CD14-positive monocyte (primary cell): Measurements from ENCODE around the gene FBRS. TPM values are rescaled to one million over a fixed set of nuclear protein-coding genes. Genes with fewer than 3 reads are reported as not detected.

ENCODE experiments used
- DNase-seq, 3 donors: peaks; one replicate each; pipeline ENCODE4 v3.0.0-alpha.2; 2011 to 2022
- H2AFZ ChIP-seq: 2 replicates; pipeline ENCODE4 v1.6.0; 2012; ENCODE audit warnings: mild to moderate bottlenecking, low read depth, low read length, inconsistent platforms; ENCODE audit not compliant: insufficient read depth, poor library complexity, severe bottlenecking
- H3K27ac ChIP-seq, 2 donors: 1 replicate in 1 of 2; 2 replicates in 1 of 2; pipeline ENCODE4 v1.5.1; 2012 to 2013; ENCODE audit warnings: low read length in 2 of 2, control low read depth in 1 of 2, inconsistent platforms in 1 of 2, low read depth in 1 of 2, mild to moderate bottlenecking in 1 of 2
- H3K27me3 ChIP-seq, 2 donors: one replicate each; pipeline versions ENCODE4 v1.6.0 to v1.6.1; 2011 to 2013; ENCODE audit warnings: low read length in 2 of 2; ENCODE audit not compliant: control insufficient read depth in 2 of 2, insufficient read depth in 2 of 2
- H3K36me3 ChIP-seq, 2 donors: replicated peaks in 1 of 2; 1 replicate in 1 of 2; 2 replicates in 1 of 2; pipeline versions ENCODE4 v1.5.1 to v1.6.1; 2012 to 2013; ENCODE audit warnings: low read length in 2 of 2, control low read depth in 1 of 2, inconsistent platforms in 1 of 2, mild to moderate bottlenecking in 1 of 2; ENCODE audit not compliant: insufficient read depth in 2 of 2, control insufficient read depth in 1 of 2
- H3K4me1 ChIP-seq, 2 donors: 1 replicate in 1 of 2; 2 replicates in 1 of 2; pipeline versions ENCODE4 v1.5.1 to v1.6.1; 2012 to 2013; ENCODE audit warnings: low read length in 2 of 2, control low read depth in 1 of 2, inconsistent platforms in 1 of 2, mild to moderate bottlenecking in 1 of 2, moderate library complexity in 1 of 2; ENCODE audit not compliant: insufficient read depth in 2 of 2, control insufficient read depth in 1 of 2
- H3K4me2 ChIP-seq: replicated peaks from 2 replicates; pipeline ENCODE3; 2012; ENCODE audit warnings: low read length, moderate library complexity, mild to moderate bottlenecking; ENCODE audit not compliant: poor library complexity, severe bottlenecking; ENCODE audit errors: extremely low read depth
- H3K4me3 ChIP-seq, 3 experiments: fragments of 200-600 bp in 1 of 3; sonication (generic) in 1 of 3; replicated peaks in 1 of 3; 1 replicate in 2 of 3; 2 replicates in 1 of 3; pipeline ENCODE4 v1.5.1; 2011 to 2013; ENCODE audit warnings: low read length in 3 of 3, mild to moderate bottlenecking in 3 of 3, control low read depth in 2 of 3, low read depth in 2 of 3, inconsistent platforms in 1 of 3, moderate library complexity in 1 of 3
- H3K79me2 ChIP-seq: 2 replicates; pipeline ENCODE4 v1.6.0; 2012; ENCODE audit warnings: mild to moderate bottlenecking, control low read depth, inconsistent platforms, low read length, moderate library complexity; ENCODE audit not compliant: insufficient read depth
- H3K9ac ChIP-seq: 2 replicates; pipeline ENCODE4 v1.6.0; 2017; ENCODE audit warnings: low read length, mild to moderate bottlenecking; ENCODE audit not compliant: insufficient read depth, poor library complexity, severe bottlenecking
- H3K9me3 ChIP-seq, 2 donors: replicated peaks in 1 of 2; 1 replicate in 1 of 2; 2 replicates in 1 of 2; pipeline versions ENCODE4 v1.5.1 to v1.6.1; 2012 to 2013; ENCODE audit warnings: low read length in 2 of 2, control low read depth in 1 of 2; ENCODE audit not compliant: control insufficient read depth in 1 of 2, insufficient read depth in 1 of 2
- H4K20me1 ChIP-seq: 2 replicates; pipeline ENCODE4 v1.6.0; 2012; ENCODE audit warnings: mild to moderate bottlenecking, low read length, control low read depth, moderate library complexity; ENCODE audit not compliant: insufficient read depth
- H3K27ac Mint-ChIP-seq, 7 donors: one replicate each; pipeline ENCODE4 v1.8.0; 2020; ENCODE audit warnings: mild to moderate bottlenecking in 7 of 7, mixed read lengths in 7 of 7, moderate library complexity in 6 of 7, inconsistent platforms in 2 of 7
- H3K27me3 Mint-ChIP-seq, 3 donors: one replicate each; pipeline ENCODE4 v1.8.0; 2021 to 2022; ENCODE audit warnings: low read depth in 3 of 3, mild to moderate bottlenecking in 3 of 3, mixed read lengths in 3 of 3, moderate library complexity in 3 of 3, inconsistent platforms in 1 of 3
- H3K36me3 Mint-ChIP-seq, 2 donors: one replicate each; pipeline ENCODE4 v1.8.0; 2020; ENCODE audit warnings: mixed read lengths in 2 of 2, inconsistent platforms in 1 of 2, mild to moderate bottlenecking in 1 of 2
- H3K4me1 Mint-ChIP-seq: one replicate; pipeline ENCODE4 v1.8.0; 2020; ENCODE audit warnings: mild to moderate bottlenecking, mixed read lengths
- H3K4me3 Mint-ChIP-seq, 2 donors: one replicate each; pipeline ENCODE4 v1.8.0; 2020; ENCODE audit warnings: mild to moderate bottlenecking in 2 of 2, mixed read lengths in 2 of 2, moderate library complexity in 1 of 2
- H3K9me3 Mint-ChIP-seq, 7 donors: one replicate each; pipeline ENCODE4 v1.8.0; 2020 to 2022; ENCODE audit warnings: mixed read lengths in 7 of 7, mild to moderate bottlenecking in 6 of 7, moderate library complexity in 6 of 7, inconsistent platforms in 2 of 7
- CTCF ChIP-seq: fragments of 200-600 bp; IDR thresholded peaks from one replicate; pipeline ENCODE4 v1.8.0; 2022; ENCODE audit warnings: antibody characterized with exemption, mild to moderate bottlenecking
- WGBS: methylation state at CpG from one replicate; pipeline ENCODE4 v1.1.5; 2013; ENCODE audit warnings: missing lambda C conversion rate; ENCODE audit not compliant: insufficient coverage; 5-methylcytosine and 5-hydroxymethylcytosine counted together
- intact Hi-C, 2 donors: fragments of 100-400 bp; cut with micrococcal nuclease; formaldehyde crosslinking; loops; one replicate each; pipeline versions ENCODE4 v1.15.0 to v1.15.1; 2023
- polyA plus RNA-seq, 3 donors: library from polyadenylated mRNA; depleted of rRNA in 1 of 3; unstranded in 2 of 3; stranded (reverse) in 1 of 3; fragments of 300-500 nt in 2 of 3; fragments of >200 nt in 1 of 3; fragmentation: Illumina TruSeq in 2 of 3; gene quantifications; 1 replicate in 2 of 3; 2 replicates in 1 of 3; pipeline ENCODE4 v1.2.3, GENCODE V29; 2012 to 2021

Gene FBRS
- polyA plus RNA-seq, 3 donors: 1.4 to 44.8 (median 2.1) TPM

DNA sequence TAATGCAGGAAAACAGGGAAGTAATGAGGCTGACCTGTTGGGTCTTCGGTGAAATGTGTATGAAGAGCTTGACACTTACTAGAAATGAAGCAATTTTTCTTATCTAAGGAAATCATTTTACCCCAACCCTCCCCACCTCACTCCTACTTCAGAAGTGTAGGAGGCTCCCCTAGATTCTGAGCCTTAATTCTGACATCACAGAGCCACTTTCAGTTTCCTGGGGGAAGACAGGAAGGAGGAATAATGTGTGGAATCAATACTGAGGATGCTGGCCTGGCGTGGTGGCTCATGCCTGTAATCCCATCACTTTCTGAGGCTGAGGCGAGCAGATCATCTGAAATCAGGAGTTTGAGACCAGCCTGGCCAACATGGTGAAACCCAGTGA is 20.3 kb downstream of the FBRS start:
- no peaks in the 10 kb centered on the region for H4K20me1 ChIP-seq
- DNase-seq: no peak
- TF ChIP-seq CTCF: no peak
- no peak overlapping the region for H3K4me3 ChIP-seq
- no peaks in the 10 kb centered on the region for H3K36me3 ChIP-seq
- H3K9ac ChIP-seq: no peak overlapping the region
- no peak overlapping the region for H3K27ac Mint-ChIP-seq
- no peak overlapping the region for H3K27ac ChIP-seq
- H3K27me3 ChIP-seq: no peaks in the 10 kb centered on the region
- no CpG with 5 or more reads among the region's 3 CpGs for WGBS
- no peak overlapping the region for H3K4me3 Mint-ChIP-seq
- no peaks in the 10 kb centered on the region for H3K79me2 ChIP-seq
- no peaks in the 10 kb centered on the region for H3K36me3 Mint-ChIP-seq
- intact Hi-C loops: no loop called here
- peaks cover 2% of the 10 kb centered on the region for H3K4me1 Mint-ChIP-seq
- H3K4me2 ChIP-seq: no peak overlapping the region
- H3K27me3 Mint-ChIP-seq: peaks cover 0 to 9% (median 8%) of the 10 kb centered on the region in 3 donors
- H2AFZ ChIP-seq: no peak overlapping the region
- H3K9me3 ChIP-seq: no peaks in the 10 kb centered on the region
- H3K4me1 ChIP-seq: no peaks in the 10 kb centered on the region
- H3K9me3 Mint-ChIP-seq: peaks cover 0 to 3% (median 0%) of the 10 kb centered on the region in 7 donors

DNA sequence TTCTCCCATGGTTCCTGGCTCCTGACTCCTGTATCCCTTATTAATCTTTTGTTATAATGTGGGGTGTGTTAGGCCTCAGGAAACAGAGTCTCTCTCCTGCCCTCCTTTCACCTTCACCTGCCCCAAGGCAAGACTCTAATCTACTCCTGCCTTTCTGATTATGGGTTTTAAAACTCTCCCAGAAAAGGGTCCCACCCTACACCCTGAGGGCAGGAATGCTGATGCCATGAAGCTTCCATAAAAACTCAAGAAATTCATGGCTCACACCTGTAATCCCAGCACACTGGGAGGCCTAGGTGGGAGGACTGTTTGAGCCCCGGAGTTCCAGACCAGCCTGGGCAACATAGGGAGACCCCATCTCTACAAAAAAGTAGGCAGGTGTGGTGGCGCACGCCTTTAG is 22.1 kb downstream of the FBRS start:
- Histone ChIP-seq H3K4me1 (no peaks in the 10 kb centered on the region), H3K4me3 (no peak overlapping the region), H3K27ac (no peak overlapping the region), H3K9ac (no peak overlapping the region), H3K27me3 (no peaks in the 10 kb centered on the region), H3K79me2 (no peaks in the 10 kb centered on the region), H3K9me3 (no peaks in the 10 kb centered on the region), H4K20me1 (no peaks in the 10 kb centered on the region), H2AFZ (no peak overlapping the region), H3K36me3 (no peaks in the 10 kb centered on the region), H3K4me2 (no peak overlapping the region)
- no peak for TF ChIP-seq CTCF
- Mint-ChIP-seq H3K9me3 (peaks cover 0 to 3% (median 0%) of the 10 kb centered on the region in 7 donors), H3K27me3 (peaks cover 0 to 8% (median 7%) of the 10 kb centered on the region in 3 donors), H3K4me1 (peaks cover 2% of the 10 kb centered on the region), H3K36me3 (no peaks in the 10 kb centered on the region), H3K27ac (peak overlapping the region in 1 of 7 donors; percentile 73), H3K4me3 (no peak overlapping the region)
- intact Hi-C loops: no loop called here
- 100% methylated on average over 2 of the region's 3 CpGs for WGBS
- no peak for DNase-seq
